A673 (cell line): ENCODE data around the gene ANGPTL3.

Experiments used
- EZH2 ChIP-seq: fragments of 200-600 bp; sonication (generic); IDR thresholded peaks from 2 replicates; pipeline ENCODE4 v1.6.1; 2017; ENCODE audit warnings: borderline replicate concordance, low read depth, mild to moderate bottlenecking, mixed read lengths, antibody characterized with exemption, low read length; ENCODE audit not compliant: poor library complexity, severe bottlenecking
- TF ChIP-seq, protein P1 (sequence below): fragments of 300-800, 200-600 bp; sonication (generic); conservative IDR thresholded peaks from 2 replicates; pipeline ENCODE4 v1.5.1; 2017; ENCODE audit warnings: low read depth, mild to moderate bottlenecking, antibody characterized with exemption, low read length, moderate library complexity, mixed read lengths

DNA sequence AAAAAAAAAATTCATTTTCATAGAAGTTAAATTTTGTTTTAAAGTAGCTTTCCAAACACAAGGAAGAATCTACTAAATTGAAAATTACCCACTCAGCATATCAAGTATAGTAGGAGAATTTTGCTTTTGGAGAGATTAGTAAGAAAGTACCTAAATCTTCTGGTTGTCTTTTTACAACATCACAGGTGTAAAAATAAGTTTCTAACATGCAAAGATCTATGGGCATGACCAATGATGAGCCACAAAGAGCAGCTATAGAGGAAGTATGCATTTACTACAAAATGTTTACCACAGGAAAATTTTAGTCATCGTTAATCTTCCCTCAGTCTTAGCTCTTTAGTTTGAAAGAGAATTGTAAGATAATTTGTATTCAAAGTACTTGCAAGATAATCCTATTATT is 28.1 kb downstream of the ANGPTL3 start:
- TF ChIP-seq, protein P1, sequence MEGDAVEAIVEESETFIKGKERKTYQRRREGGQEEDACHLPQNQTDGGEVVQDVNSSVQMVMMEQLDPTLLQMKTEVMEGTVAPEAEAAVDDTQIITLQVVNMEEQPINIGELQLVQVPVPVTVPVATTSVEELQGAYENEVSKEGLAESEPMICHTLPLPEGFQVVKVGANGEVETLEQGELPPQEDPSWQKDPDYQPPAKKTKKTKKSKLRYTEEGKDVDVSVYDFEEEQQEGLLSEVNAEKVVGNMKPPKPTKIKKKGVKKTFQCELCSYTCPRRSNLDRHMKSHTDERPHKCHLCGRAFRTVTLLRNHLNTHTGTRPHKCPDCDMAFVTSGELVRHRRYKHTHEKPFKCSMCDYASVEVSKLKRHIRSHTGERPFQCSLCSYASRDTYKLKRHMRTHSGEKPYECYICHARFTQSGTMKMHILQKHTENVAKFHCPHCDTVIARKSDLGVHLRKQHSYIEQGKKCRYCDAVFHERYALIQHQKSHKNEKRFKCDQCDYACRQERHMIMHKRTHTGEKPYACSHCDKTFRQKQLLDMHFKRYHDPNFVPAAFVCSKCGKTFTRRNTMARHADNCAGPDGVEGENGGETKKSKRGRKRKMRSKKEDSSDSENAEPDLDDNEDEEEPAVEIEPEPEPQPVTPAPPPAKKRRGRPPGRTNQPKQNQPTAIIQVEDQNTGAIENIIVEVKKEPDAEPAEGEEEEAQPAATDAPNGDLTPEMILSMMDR = no peak
- no peak for TF ChIP-seq EZH2
